BE2C (cell line): ENCODE results near the gene RAG2.

Source experiments
- DNase-seq: peaks from one replicate; pipeline ENCODE4 v3.0.0-alpha.2; 2020
- H3K27me3 ChIP-seq: fragments of 250-450 bp; sonication (Bioruptor Pico); 2 replicates; pipeline ENCODE4 v1.5.1; 2020; ENCODE audit warnings: mild to moderate bottlenecking
- H3K36me3 ChIP-seq: fragments of 250-450 bp; sonication (Bioruptor Pico); 2 replicates; pipeline ENCODE4 v1.5.1; 2020; ENCODE audit warnings: mild to moderate bottlenecking
- H3K4me1 ChIP-seq: fragments of 250-450 bp; sonication (Bioruptor Pico); 2 replicates; pipeline ENCODE4 v1.5.1; 2020
- H3K4me3 ChIP-seq: 2 replicates; pipeline ENCODE4 v1.5.1; 2011; ENCODE audit warnings: low read depth, low read length
- H3K9me3 ChIP-seq: fragments of 250-450 bp; sonication (Bioruptor Pico); 2 replicates; pipeline ENCODE4 v1.5.1; 2020
- CTCF ChIP-seq: IDR thresholded peaks from 2 replicates; pipeline ENCODE4 v1.5.1; 2012; ENCODE audit warnings: mild to moderate bottlenecking, low read depth, low read length

Gene RAG2

GRCh38 chr11:36627471-36627870 is 29.4 kb upstream of the RAG2 start:
- H3K27me3 ChIP-seq, result no peaks in the 10 kb centered on the region
- no peak for DNase-seq
- no peaks in the 10 kb centered on the region for H3K9me3 ChIP-seq
- peaks cover 2% of the 10 kb centered on the region; the same call in 1 of the 2 replicates for H3K4me1 ChIP-seq
- no peaks in the 10 kb centered on the region for H3K36me3 ChIP-seq
- TF ChIP-seq CTCF, result no peak
- no peak overlapping the region for H3K4me3 ChIP-seq

GRCh38 chr11:36627006-36627405 is 29.0 kb upstream of the RAG2 start:
- Histone ChIP-seq H3K27me3 (no peaks in the 10 kb centered on the region), H3K9me3 (no peaks in the 10 kb centered on the region), H3K36me3 (no peaks in the 10 kb centered on the region), H3K4me3 (no peak overlapping the region), H3K4me1 (peaks cover 3% of the 10 kb centered on the region; the same call in 1 of the 2 replicates)
- DNase-seq, result no peak
- TF ChIP-seq CTCF, result no peak

- H3K36me3 ChIP-seq, result no peaks in the 10 kb centered on the region
- H3K9me3 ChIP-seq, result no peaks in the 10 kb centered on the region
- H3K27me3 ChIP-seq, result no peaks in the 10 kb centered on the region
- no peak for DNase-seq
- peaks cover 11% of the 10 kb centered on the region for H3K4me1 ChIP-seq
- TF ChIP-seq CTCF, result no peak
- no peak overlapping the region for H3K4me3 ChIP-seq
Measured at GRCh38 chr11:36623494-36623893, 25.5 kb upstream of the RAG2 start.

DNA sequence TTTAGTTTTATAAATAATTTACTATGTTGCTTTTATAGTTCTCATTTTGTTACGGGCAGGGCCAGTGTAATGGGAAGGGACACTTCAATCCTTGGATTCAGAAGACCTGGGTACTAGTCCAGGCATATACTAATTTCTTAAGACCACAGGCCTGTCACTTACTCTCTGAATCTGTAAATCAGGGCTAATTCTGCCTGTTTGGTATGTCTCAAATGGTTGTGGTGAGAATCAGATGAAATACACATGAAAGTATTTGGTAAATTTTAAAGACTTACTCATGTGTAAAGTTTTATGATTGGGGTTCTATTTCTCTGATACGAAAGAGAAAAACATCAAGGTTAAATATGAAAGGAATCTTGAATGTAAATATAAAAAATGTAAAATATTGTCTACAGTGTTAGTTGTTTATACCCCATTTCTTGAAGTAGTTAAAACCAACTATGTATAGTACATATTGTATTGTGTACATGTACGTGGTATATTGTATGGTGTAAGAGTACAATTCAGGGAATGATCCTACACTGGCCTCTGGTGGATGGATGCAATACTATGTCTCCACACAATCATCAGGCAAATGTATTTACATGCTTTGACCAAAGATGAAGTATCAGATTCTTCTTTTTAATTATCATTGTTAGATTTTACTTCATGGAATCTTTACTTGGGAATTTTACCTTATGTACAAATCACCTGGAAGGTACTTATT is 24.5 kb upstream of the RAG2 start:
- H3K4me1 ChIP-seq, result peaks cover 18% of the 10 kb centered on the region
- no peaks in the 10 kb centered on the region for H3K27me3 ChIP-seq
- no peak overlapping the region for H3K4me3 ChIP-seq
- DNase-seq, result peak; percentile 30
- no peaks in the 10 kb centered on the region for H3K9me3 ChIP-seq
- no peaks in the 10 kb centered on the region for H3K36me3 ChIP-seq
- peak; percentile 72 for TF ChIP-seq CTCF

- Histone ChIP-seq H3K27me3 (no peaks in the 10 kb centered on the region), H3K9me3 (no peaks in the 10 kb centered on the region), H3K4me1 (peaks cover 18% of the 10 kb centered on the region), H3K4me3 (no peak overlapping the region), H3K36me3 (no peaks in the 10 kb centered on the region)
- DNase-seq, result no peak
- no peak for TF ChIP-seq CTCF
Measured at GRCh38 chr11:36620246-36620645, 22.2 kb upstream of the RAG2 start.

DNA sequence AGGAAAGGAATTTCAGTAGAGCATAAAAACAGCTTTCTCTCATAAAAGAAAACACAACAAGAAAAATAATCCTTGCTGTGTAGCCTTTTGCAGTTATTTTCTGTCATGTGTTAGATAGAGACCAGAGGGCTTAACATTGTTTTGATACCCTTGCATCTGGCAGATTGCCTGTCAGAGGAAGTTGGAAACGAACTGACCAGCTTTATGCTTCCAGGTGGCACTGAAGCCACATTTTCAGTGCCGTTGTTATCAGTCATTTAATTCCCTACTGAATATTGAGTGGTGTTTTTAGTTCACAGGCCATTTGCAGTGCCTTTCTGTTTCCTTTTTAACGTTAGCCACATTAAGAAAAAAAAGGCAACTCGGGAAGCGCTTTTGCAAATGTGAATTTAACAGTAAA is 21.5 kb upstream of the RAG2 start:
- Histone ChIP-seq H3K27me3 (no peaks in the 10 kb centered on the region), H3K9me3 (no peaks in the 10 kb centered on the region), H3K4me1 (peaks cover 18% of the 10 kb centered on the region), H3K36me3 (no peaks in the 10 kb centered on the region), H3K4me3 (peak overlapping the region; percentile 12; the same call in 1 of the 2 replicates)
- peak; percentile 52 for DNase-seq
- TF ChIP-seq CTCF, result no peak
